HG03108 (cell line): ENCODE data around the gene FMN1.
"Not testable (repeated sequence)": the region's sequence is repeated elsewhere in the genome, so short reads cannot be mapped to it uniquely, and the experiment has no call there.

ENCODE experiments used
- ATAC-seq: cut with Tn5 transposase; IDR thresholded peaks from one replicate; pipeline ENCODE4 v1.9.1; 2021; ENCODE audit warnings: moderate library complexity; ENCODE audit not compliant: unreplicated experiment

The FMN1 gene

GRCh38 chr15:32866454-32867312, 327.8 kb downstream of the FMN1 start:
- no peak for ATAC-seq

DNA sequence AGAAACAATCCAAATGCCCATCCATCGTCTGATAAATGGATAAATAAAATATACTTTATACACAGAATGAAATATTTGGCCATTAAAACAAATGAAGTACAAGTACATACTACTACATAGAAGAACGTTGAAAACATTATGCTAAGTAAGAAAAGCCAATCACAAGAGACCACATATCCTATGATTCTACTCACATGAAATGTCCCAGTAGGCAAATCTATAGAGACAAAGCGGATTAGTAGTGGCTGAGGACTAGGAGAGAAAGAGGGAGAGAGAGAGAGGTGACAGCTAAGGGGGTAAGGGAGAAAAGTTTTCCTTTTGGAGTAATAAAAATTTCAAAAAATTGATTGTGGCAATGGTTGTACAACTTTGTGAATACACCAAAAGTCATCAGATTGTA, 329.7 kb downstream of the FMN1 start:
- no peak for ATAC-seq

GRCh38 chr15:32864051-32864450, 330.5 kb downstream of the FMN1 start:
- no peak for ATAC-seq

- ATAC-seq: no peak
Measured at GRCh38 chr15:32861761-32862160, 332.8 kb downstream of the FMN1 start.

DNA sequence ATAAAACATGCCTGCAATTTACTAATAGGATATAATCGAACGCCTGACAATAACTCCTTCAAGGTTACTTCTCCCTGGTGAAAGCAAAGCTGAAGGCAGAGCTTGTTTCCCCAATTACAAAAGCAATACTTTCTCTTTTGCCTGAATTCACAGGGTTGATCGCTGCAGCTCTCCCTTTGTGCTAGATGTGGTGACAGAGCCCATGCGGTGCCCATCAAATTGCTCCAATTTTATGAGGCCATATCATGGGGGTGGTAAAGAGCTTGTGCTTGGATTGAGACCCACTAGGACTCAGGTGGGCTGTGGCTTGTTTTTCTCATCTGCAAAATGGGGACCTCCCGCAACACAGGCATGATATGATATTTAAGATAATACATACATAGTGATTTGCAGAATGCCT, 333.3 kb downstream of the FMN1 start:
- ATAC-seq: no peak

- ATAC-seq: no peak
Measured at GRCh38 chr15:32859996-32860395, 334.5 kb downstream of the FMN1 start.

- no peak for ATAC-seq
Measured at GRCh38 chr15:32859251-32859650, 335.3 kb downstream of the FMN1 start.

GRCh38 chr15:32857732-32858131, 336.8 kb downstream of the FMN1 start:
- ATAC-seq: no peak

GRCh38 chr15:32856753-32857152, 337.8 kb downstream of the FMN1 start:
- ATAC-seq: no peak

DNA sequence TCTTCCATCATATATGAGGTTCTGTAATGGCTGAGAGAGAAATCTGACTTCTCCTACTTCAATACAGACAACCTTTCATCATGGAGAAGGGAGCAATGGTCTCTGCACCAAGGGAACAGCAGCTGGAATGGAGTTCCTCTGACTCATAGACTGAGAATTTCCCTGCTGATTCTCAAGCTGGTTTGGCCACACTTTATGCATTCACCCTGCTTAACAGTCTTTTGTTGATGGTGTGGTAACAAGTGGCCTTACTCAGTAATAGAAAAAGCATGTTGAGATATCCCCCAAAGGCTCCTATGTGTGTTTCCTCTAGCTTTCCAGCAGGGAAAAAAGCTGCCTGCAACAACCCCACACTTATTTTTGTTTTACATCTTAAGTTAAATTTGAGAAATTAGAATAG, 338.6 kb downstream of the FMN1 start:
- ATAC-seq: no peak

GRCh38 chr15:32853592-32853991, 340.9 kb downstream of the FMN1 start:
- no peak for ATAC-seq

GRCh38 chr15:32852771-32853170, 341.7 kb downstream of the FMN1 start:
- no peak for ATAC-seq

DNA sequence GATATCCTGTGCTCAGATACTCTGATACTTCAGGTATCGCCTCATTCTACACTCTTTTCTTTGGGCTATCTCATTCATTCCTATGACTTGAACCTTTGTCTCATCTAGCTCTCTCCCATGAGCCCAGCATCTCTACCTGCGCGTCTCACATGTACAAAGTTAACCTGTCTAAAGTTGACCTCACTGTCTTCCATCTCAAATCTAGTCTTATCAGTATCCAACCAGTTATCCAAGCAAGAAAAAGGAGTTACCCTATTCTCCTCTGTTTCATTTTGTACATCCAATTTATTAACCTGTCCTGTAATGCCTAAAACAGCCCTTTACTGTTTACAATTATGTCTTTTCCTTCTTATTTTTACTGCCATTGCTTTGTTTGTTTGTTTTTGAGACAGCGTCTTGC, 342.5 kb downstream of the FMN1 start:
- no peak for ATAC-seq

GRCh38 chr15:32851572-32851971, 342.9 kb downstream of the FMN1 start:
- ATAC-seq: no peak

- no peak for ATAC-seq
Measured at GRCh38 chr15:32849769-32850668, 344.5 kb downstream of the FMN1 start.

- ATAC-seq: not testable (repeated sequence)
Measured at GRCh38 chr15:32846671-32847070, 347.8 kb downstream of the FMN1 start.

DNA sequence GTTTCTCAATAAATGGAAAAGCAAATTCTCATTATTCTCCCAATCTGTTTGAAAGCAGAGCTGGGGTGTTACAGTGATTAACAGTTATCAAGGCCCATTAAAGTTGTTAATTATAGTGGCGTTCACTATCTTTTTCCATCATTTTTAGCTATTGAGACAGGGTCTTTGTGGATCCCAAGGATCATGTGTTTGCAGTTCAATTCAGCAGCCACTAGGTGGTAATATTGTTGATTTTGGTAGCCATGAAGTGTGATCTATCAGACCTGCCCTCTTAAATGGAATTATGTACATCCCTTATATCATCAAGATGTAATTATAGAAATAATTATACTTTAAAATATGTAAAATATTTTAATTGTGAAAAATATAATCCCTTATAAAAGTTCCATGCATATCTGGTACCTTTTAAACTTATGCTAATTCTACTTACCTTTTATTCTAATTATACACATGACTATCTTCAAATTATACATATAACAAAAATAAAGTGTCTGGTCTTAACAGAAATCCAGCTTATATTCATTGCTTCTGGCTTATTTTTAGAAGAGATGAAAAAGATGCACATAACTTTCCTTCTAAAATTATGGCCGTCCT, 350.3 kb downstream of the FMN1 start:
- no peak for ATAC-seq

- ATAC-seq: no peak
Measured at GRCh38 chr15:32843219-32843815, 351.2 kb downstream of the FMN1 start.

GRCh38 chr15:32842081-32842480, 352.4 kb downstream of the FMN1 start:
- ATAC-seq: no peak

DNA sequence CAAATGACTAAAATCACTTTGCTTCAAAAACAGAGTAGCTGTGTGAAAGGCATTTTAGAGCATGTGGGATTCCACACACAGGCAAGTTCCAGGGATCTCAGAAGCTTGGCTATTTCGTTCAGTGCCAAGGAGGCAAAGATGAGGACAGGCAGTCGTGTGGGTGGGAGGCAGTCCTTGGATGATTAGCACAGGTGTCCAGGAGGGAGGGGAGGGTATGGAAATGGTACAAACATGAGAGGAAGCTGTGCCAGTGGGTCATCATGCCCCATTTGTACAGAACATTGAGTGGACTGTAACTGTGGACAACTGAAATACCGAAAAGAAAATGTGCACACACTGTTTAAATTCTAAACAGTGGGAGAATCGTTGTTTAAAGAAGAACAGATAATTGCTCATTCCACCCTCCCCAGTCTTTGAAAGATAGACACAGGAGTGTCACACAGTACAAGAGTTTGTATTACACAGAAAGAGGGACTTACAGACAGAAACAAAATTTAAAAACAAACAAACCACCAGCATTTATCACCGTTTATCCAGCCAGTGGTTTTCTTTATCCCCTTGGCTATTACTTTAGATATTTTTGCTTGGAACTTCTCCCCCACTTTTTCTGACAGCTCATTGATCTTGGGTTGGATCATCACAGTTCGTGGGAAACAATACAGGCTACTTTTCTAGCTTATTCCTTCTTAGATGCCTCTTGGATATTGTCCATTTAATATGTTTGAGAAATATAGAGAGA, 353.8 kb downstream of the FMN1 start:
- no peak for ATAC-seq
